Gastrocnemius medialis (tissue), 4 donors: Measurements from ENCODE around the gene UBA6.

ENCODE experiments used
- POLR2A ChIP-seq, 2 donors: fragments of 450-650 bp; IDR thresholded peaks; one replicate each; pipeline ENCODE4 v1.6.1; 2017; ENCODE audit warnings: antibody characterized with exemption in 2 of 2, mild to moderate bottlenecking in 2 of 2, moderate library complexity in 2 of 2
- TF ChIP-seq, protein P1 (sequence below), 5 experiments: fragments of 450-650 bp in 3 of 5; fragments of 200-600 bp in 2 of 5; sonication (generic) in 2 of 5; IDR thresholded peaks in 4 of 5; conservative IDR thresholded peaks in 1 of 5; 1 replicate in 4 of 5; 2 replicates in 1 of 5; pipeline ENCODE4 v1.5.1; 2016 to 2019; ENCODE audit warnings: antibody characterized with exemption in 5 of 5, mild to moderate bottlenecking in 3 of 5, moderate library complexity in 3 of 5

DNA sequence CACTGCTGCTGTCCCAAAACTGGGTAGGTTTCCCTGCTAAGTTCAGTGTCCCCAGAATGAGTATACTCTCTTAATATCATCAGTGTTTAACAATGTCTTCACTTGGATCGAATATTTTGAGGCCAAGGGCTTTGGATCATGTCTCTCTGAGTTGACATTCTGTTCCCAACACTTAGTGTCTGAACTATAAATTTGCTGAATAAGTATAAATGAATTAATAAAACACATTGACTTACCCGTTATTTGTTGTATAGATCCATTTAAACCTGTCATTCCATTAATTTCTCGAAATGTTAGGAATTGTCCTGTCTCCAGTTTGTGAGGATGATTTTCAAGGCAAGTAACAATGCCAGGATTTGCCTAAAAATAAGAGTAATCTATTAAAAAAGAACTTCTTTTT, 32.6 kb downstream of the UBA6 start:
- TF ChIP-seq, protein P1, sequence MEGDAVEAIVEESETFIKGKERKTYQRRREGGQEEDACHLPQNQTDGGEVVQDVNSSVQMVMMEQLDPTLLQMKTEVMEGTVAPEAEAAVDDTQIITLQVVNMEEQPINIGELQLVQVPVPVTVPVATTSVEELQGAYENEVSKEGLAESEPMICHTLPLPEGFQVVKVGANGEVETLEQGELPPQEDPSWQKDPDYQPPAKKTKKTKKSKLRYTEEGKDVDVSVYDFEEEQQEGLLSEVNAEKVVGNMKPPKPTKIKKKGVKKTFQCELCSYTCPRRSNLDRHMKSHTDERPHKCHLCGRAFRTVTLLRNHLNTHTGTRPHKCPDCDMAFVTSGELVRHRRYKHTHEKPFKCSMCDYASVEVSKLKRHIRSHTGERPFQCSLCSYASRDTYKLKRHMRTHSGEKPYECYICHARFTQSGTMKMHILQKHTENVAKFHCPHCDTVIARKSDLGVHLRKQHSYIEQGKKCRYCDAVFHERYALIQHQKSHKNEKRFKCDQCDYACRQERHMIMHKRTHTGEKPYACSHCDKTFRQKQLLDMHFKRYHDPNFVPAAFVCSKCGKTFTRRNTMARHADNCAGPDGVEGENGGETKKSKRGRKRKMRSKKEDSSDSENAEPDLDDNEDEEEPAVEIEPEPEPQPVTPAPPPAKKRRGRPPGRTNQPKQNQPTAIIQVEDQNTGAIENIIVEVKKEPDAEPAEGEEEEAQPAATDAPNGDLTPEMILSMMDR (IDR thresholded peaks at IDR 0.05 in 4 of 5, conservative IDR thresholded peaks at IDR 0.05 in 1 of 5) = no peak
- TF ChIP-seq POLR2A (IDR thresholded peaks at IDR 0.05) = no peak
